Tibial artery (tissue), 4 donors: ENCODE results near the gene CHST11.

ENCODE experiments used
- DNase-seq, 2 donors: peaks; one replicate each; pipeline ENCODE4 v3.0.0-alpha.2; 2019
- H3K27ac ChIP-seq, 2 donors: fragments of 200-600 bp; sonication (generic) in 1 of 2; 1 replicate in 1 of 2; 2 replicates in 1 of 2; pipeline ENCODE4 v1.5.1; 2018 to 2019; ENCODE audit warnings: mild to moderate bottlenecking in 1 of 2
- H3K27me3 ChIP-seq, 2 donors: fragments of 200-600 bp; sonication (generic) in 1 of 2; one replicate each; pipeline versions ENCODE4 v1.5.1 to v1.6.0; 2016 to 2019
- H3K36me3 ChIP-seq, 3 donors: fragments of 200-600 bp; sonication (generic) in 2 of 3; one replicate each; pipeline ENCODE4 v1.5.1; 2016 to 2019; ENCODE audit warnings: mild to moderate bottlenecking in 2 of 3
- H3K4me1 ChIP-seq, 4 donors: fragments of 200-600 bp; sonication (generic) in 2 of 4; 1 replicate in 3 of 4; 2 replicates in 1 of 4; pipeline ENCODE4 v1.5.1; 2016 to 2019
- H3K4me3 ChIP-seq, 2 donors: fragments of 200-600 bp; sonication (generic) in 1 of 2; 1 replicate in 1 of 2; 2 replicates in 1 of 2; pipeline ENCODE4 v1.5.1; 2018 to 2019; ENCODE audit warnings: mild to moderate bottlenecking in 2 of 2
- H3K9me3 ChIP-seq, 3 donors: fragments of 200-600 bp; sonication (generic) in 1 of 3; one replicate each; pipeline ENCODE4 v1.5.1; 2016 to 2019
- intact Hi-C: fragments of 100-400 bp; cut with DNase I; formaldehyde crosslinking; loops from one replicate; pipeline ENCODE4 v1.15.0; 2023; ENCODE audit warnings: low total_unique reads
- TF ChIP-seq, protein P1 (sequence below), 2 experiments: fragments of 200-600 bp in 1 of 2; fragments of 450-650 bp in 1 of 2; IDR thresholded peaks; one replicate each; pipeline ENCODE4 v1.5.1; 2017 to 2019; ENCODE audit warnings: antibody characterized with exemption in 2 of 2, mild to moderate bottlenecking in 1 of 2, moderate library complexity in 1 of 2

CHST11 gene

DNA sequence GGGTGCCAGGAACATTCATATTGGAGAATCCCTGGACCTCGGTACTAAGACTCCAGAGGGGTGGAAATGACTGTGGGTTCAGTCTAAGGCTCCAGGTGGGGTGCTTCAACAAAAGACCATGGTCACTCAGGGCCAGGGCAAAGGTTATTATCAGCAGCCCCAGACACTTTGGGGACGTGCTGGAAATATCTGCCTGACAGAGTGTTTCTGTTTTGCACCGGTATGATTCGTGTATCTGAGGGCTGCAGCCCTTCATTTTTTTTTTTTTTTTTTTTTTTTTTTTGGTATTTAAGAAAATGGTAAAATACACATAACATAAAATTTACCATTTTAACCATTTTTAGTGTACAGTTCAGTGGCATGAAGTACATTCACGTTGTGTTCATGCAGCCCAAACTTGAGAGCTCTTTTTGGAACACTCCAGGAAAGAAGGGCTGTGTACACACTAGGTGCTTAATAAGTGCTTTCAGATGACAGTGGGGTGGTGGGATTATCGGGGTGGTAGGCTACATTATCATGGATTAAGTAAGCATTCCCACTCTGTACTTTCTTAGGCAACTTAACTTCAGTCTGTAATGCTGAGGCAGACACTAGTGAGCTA, 120.3 kb downstream of the CHST11 start:
- intact Hi-C loops: no loop called here
- H3K9me3 ChIP-seq: no peaks in the 10 kb centered on the region
- TF ChIP-seq, protein P1, sequence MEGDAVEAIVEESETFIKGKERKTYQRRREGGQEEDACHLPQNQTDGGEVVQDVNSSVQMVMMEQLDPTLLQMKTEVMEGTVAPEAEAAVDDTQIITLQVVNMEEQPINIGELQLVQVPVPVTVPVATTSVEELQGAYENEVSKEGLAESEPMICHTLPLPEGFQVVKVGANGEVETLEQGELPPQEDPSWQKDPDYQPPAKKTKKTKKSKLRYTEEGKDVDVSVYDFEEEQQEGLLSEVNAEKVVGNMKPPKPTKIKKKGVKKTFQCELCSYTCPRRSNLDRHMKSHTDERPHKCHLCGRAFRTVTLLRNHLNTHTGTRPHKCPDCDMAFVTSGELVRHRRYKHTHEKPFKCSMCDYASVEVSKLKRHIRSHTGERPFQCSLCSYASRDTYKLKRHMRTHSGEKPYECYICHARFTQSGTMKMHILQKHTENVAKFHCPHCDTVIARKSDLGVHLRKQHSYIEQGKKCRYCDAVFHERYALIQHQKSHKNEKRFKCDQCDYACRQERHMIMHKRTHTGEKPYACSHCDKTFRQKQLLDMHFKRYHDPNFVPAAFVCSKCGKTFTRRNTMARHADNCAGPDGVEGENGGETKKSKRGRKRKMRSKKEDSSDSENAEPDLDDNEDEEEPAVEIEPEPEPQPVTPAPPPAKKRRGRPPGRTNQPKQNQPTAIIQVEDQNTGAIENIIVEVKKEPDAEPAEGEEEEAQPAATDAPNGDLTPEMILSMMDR (IDR thresholded peaks at IDR 0.05): no peak
- H3K27ac ChIP-seq: no peak overlapping the region
- H3K27me3 ChIP-seq: no peaks in the 10 kb centered on the region
- no peaks in the 10 kb centered on the region for H3K4me1 ChIP-seq
- DNase-seq: no peak
- H3K4me3 ChIP-seq: no peak overlapping the region
- no peaks in the 10 kb centered on the region for H3K36me3 ChIP-seq

DNA sequence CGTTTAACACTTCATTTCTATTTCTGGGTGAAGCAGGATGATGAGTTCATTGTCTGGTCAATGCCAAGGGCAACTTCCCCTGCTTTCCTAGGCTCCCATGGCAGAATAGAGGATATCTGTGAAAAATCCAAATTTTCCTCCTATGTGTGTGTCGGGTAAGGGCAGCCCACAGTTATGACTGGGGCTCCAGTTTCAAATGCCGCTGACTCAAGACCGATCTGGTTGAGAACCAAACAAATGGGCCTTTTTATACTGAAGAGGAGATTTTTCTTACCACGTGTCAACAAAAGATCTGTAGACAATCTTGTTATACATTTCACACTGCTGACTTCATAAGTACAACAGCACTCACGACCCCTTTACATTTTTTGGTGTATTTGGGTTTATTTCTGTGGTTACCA, 120.8 kb downstream of the CHST11 start:
- intact Hi-C loops: no loop called here
- H3K27me3 ChIP-seq: no peaks in the 10 kb centered on the region
- H3K4me3 ChIP-seq: no peak overlapping the region
- H3K36me3 ChIP-seq: no peaks in the 10 kb centered on the region
- H3K9me3 ChIP-seq: no peaks in the 10 kb centered on the region
- TF ChIP-seq, protein P1 (IDR thresholded peaks at IDR 0.05): no peak
- DNase-seq: no peak
- no peaks in the 10 kb centered on the region for H3K4me1 ChIP-seq
- no peak overlapping the region for H3K27ac ChIP-seq

DNA sequence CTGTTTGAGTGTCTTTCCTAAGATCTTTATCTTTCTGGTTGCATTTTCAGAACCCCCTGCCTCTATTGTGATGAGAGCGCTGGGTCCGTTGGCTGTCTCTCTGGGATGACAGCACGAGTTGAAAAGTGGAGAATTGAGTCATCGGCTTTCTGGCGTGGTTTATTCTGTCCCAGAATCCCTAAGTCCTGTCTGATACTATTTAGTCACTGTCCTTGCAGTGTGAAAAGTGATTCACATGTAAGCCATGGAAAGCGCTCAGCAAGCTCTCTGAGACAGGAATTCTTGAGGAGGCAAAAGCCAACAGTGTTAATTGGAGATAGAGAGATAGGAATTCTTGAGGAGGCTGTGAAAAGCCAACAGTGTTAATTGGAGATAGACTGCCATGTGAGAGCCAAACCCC, 121.7 kb downstream of the CHST11 start:
- intact Hi-C loops: no loop called here
- Histone ChIP-seq H3K9me3 (no peaks in the 10 kb centered on the region), H3K4me1 (no peaks in the 10 kb centered on the region), H3K4me3 (no peak overlapping the region), H3K27ac (no peak overlapping the region), H3K36me3 (no peaks in the 10 kb centered on the region), H3K27me3 (no peaks in the 10 kb centered on the region)
- TF ChIP-seq, protein P1 (IDR thresholded peaks at IDR 0.05): no peak
- no peak for DNase-seq

DNA sequence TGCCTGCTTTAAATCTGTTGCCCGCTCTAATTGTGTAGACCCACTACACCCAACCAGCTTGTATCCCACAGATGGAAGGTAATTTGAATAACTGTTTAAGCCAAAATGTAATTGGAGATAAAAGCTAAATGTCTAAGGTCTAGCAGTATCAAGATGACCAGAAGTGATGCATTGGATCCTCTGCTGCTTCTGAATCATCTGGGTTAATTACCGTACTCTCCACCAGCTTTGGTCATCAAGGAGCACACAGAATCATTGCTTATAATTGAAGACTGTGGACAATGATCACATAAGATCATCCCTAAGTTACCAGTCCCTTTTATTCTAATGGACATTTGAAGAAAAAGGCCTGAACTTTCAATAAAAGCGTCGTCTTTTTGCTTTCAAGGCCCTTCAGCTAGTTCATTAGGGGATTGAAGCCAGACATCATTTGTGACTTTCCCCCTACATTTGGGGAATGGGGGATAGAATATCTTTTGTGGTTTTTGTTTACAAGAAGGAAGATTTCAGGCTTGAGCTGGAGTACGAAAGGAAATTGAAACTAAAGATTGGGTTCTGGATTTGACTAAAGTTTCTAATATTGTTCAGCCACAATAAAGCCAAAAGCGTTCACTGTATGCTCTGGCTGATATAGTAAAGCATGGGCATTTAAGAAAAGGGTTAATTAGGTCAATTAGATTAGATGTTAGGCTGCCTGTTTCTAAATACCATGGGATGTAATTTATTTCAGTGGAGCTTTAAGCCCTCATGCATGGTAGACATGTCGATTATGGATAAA, 123.2 kb downstream of the CHST11 start:
- Histone ChIP-seq H3K9me3 (no peaks in the 10 kb centered on the region), H3K4me3 (no peak overlapping the region), H3K36me3 (no peaks in the 10 kb centered on the region), H3K27ac (no peak overlapping the region), H3K27me3 (no peaks in the 10 kb centered on the region), H3K4me1 (no peaks in the 10 kb centered on the region)
- intact Hi-C loops: no loop called here
- no peak for DNase-seq
- TF ChIP-seq, protein P1 (IDR thresholded peaks at IDR 0.05): no peak

DNA sequence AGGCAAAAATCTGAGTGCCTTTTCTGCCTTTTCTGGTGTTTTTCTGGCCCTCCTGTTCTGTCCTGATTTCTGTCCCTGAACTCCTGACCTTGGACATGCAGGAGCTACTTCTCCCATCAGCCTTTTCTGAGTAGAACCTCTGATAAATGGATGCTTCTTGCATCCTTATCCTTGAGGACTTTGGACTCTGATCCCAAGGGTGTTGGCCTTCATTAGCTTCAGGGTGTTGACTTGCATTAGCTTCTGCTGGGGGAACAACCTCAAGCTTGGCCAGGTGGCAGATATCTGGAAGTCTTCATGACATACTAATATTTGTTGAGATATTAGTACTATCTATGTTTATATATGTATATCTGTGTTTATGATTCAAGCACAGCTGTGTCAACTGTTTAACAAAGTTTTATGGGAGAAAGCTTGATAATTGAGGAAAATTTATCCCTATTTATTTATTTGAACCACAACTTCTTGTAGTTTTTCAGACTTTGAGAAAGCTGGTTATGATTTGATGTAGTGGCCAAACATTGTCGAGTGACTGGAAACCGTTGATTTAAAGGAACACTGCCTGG, 124.3 kb downstream of the CHST11 start:
- no peaks in the 10 kb centered on the region for H3K27me3 ChIP-seq
- TF ChIP-seq, protein P1 (IDR thresholded peaks at IDR 0.05): no peak
- intact Hi-C loops: no loop called here
- no peak overlapping the region for H3K27ac ChIP-seq
- no peaks in the 10 kb centered on the region for H3K36me3 ChIP-seq
- no peak overlapping the region for H3K4me3 ChIP-seq
- no peaks in the 10 kb centered on the region for H3K9me3 ChIP-seq
- H3K4me1 ChIP-seq: no peaks in the 10 kb centered on the region
- no peak for DNase-seq
